Measurements from ENCODE around the gene ARID1B.

ARID1B gene

GRCh38 chr6:157143890-157144798 lies 367.0 kb downstream of the ARID1B start:
- no peak overlapping the region for H3K4ac ChIP-seq (ENCODE audit: low read length)
- H2AK5ac ChIP-seq (ENCODE audit: low read depth, low read length), result no peak overlapping the region
- no peaks in the 10 kb centered on the region for H3K9me3 ChIP-seq (replicated peaks in 1 of 2; ENCODE audit: control insufficient read depth in 2 of 2, insufficient read depth in 1 of 2, low read depth in 1 of 2, low read length in 2 of 2)
- H2BK120ac ChIP-seq (ENCODE audit: low read depth, low read length), result no peak overlapping the region
- no CpG with 5 or more reads among the region's 17 CpGs for WGBS, 2 donors (ENCODE audit: extremely low coverage in 2 of 2, insufficient read length in 2 of 2, insufficient replicate concordance in 1 of 2)
- H3K36me3 ChIP-seq (replicated peaks in 1 of 2; ENCODE audit: control insufficient read depth in 2 of 2, insufficient read depth in 2 of 2, low read length in 2 of 2), result peaks cover 8 to 34% of the 10 kb centered on the region in 2 donors
- no peak overlapping the region for H2BK12ac ChIP-seq (ENCODE audit: low read length)
- H3K79me1 ChIP-seq (ENCODE audit: low read depth, low read length), result no peaks in the 10 kb centered on the region
- H2AFZ ChIP-seq (ENCODE audit: low read length), result no peak overlapping the region
- H3K4me2 ChIP-seq (ENCODE audit: insufficient read depth, low read length, poor library complexity, severe bottlenecking), result no peak overlapping the region
- H4K91ac ChIP-seq (ENCODE audit: low read depth, low read length, poor library complexity), result no peak overlapping the region
- H3K14ac ChIP-seq (ENCODE audit: low read length), result no peak overlapping the region
- no peak overlapping the region for H4K8ac ChIP-seq (ENCODE audit: low read depth, low read length)
- H3K9ac ChIP-seq (ENCODE audit: low read depth, low read length, poor library complexity), result no peak overlapping the region
- no peak for DNase-seq (ENCODE audit: low spot score)
- no peak overlapping the region for H3K23ac ChIP-seq (ENCODE audit: low read depth, low read length, poor library complexity)
- no peak overlapping the region for H2BK5ac ChIP-seq (ENCODE audit: low read length)
- H3K27ac ChIP-seq (replicated peaks; ENCODE audit: low read length), result peak overlapping the region; percentile 82
- no peak overlapping the region for H3K4me3 ChIP-seq (ENCODE audit: low read length in 2 of 2)
- H2BK15ac ChIP-seq (ENCODE audit: low read length), result no peak overlapping the region
- peak overlapping the region; percentile 30 for H3K18ac ChIP-seq (ENCODE audit: low read length)
- H3K27me3 ChIP-seq (ENCODE audit: control insufficient read depth in 3 of 3, insufficient read depth in 3 of 3, low read depth in 1 of 3, low read length in 3 of 3), result no peaks in the 10 kb centered on the region
- peaks cover 5 to 32% of the 10 kb centered on the region in 2 donors for H3K4me1 ChIP-seq (ENCODE audit: control insufficient read depth in 2 of 2, insufficient read depth in 1 of 2, low read depth in 1 of 2, low read length in 2 of 2)

GRCh38 chr6:157144859-157145568 lies 367.8 kb downstream of the ARID1B start:
- H2AK5ac ChIP-seq (ENCODE audit: low read depth, low read length), result peak overlapping the region; percentile 15
- H3K27me3 ChIP-seq (ENCODE audit: control insufficient read depth in 3 of 3, insufficient read depth in 3 of 3, low read depth in 1 of 3, low read length in 3 of 3), result no peaks in the 10 kb centered on the region
- H3K4me1 ChIP-seq (ENCODE audit: control insufficient read depth in 2 of 2, insufficient read depth in 1 of 2, low read depth in 1 of 2, low read length in 2 of 2), result peaks cover 8 to 32% of the 10 kb centered on the region in 2 donors
- no CpG with 5 or more reads among the region's 19 CpGs for WGBS, 2 donors (ENCODE audit: extremely low coverage in 2 of 2, insufficient read length in 2 of 2, insufficient replicate concordance in 1 of 2)
- H3K79me1 ChIP-seq (ENCODE audit: low read depth, low read length), result no peaks in the 10 kb centered on the region
- H4K8ac ChIP-seq (ENCODE audit: low read depth, low read length), result no peak overlapping the region
- no peak for DNase-seq (ENCODE audit: low spot score)
- no peak overlapping the region for H3K4ac ChIP-seq (ENCODE audit: low read length)
- H2BK12ac ChIP-seq (ENCODE audit: low read length), result peak overlapping the region; percentile 85
- peak overlapping the region; percentile 42 for H2BK15ac ChIP-seq (ENCODE audit: low read length)
- peak overlapping the region; percentile 36 for H3K9ac ChIP-seq (ENCODE audit: low read depth, low read length, poor library complexity)
- H3K4me2 ChIP-seq (ENCODE audit: insufficient read depth, low read length, poor library complexity, severe bottlenecking), result no peak overlapping the region
- H2BK120ac ChIP-seq (ENCODE audit: low read depth, low read length), result no peak overlapping the region
- H3K9me3 ChIP-seq (replicated peaks in 1 of 2; ENCODE audit: control insufficient read depth in 2 of 2, insufficient read depth in 1 of 2, low read depth in 1 of 2, low read length in 2 of 2), result no peaks in the 10 kb centered on the region
- H3K14ac ChIP-seq (ENCODE audit: low read length), result no peak overlapping the region
- H2AFZ ChIP-seq (ENCODE audit: low read length), result no peak overlapping the region
- H4K91ac ChIP-seq (ENCODE audit: low read depth, low read length, poor library complexity), result no peak overlapping the region
- no peak overlapping the region for H3K4me3 ChIP-seq (ENCODE audit: low read length in 2 of 2)
- H2BK5ac ChIP-seq (ENCODE audit: low read length), result peak overlapping the region; percentile 40
- peak overlapping the region; percentile 61 for H3K27ac ChIP-seq (replicated peaks; ENCODE audit: low read length)
- H3K36me3 ChIP-seq (replicated peaks in 1 of 2; ENCODE audit: control insufficient read depth in 2 of 2, insufficient read depth in 2 of 2, low read length in 2 of 2), result peaks cover 8 to 41% of the 10 kb centered on the region in 2 donors
- peak overlapping the region; percentile 39 for H3K23ac ChIP-seq (ENCODE audit: low read depth, low read length, poor library complexity)
- peak overlapping the region; percentile 82 for H3K18ac ChIP-seq (ENCODE audit: low read length)

GRCh38 chr6:157145656-157146285 lies 368.6 kb downstream of the ARID1B start:
- peaks cover 7 to 44% of the 10 kb centered on the region in 2 donors for H3K36me3 ChIP-seq (replicated peaks in 1 of 2; ENCODE audit: control insufficient read depth in 2 of 2, insufficient read depth in 2 of 2, low read length in 2 of 2)
- H2BK15ac ChIP-seq (ENCODE audit: low read length), result no peak overlapping the region
- H3K4me3 ChIP-seq (ENCODE audit: low read length in 2 of 2), result no peak overlapping the region
- DNase-seq (ENCODE audit: low spot score), result no peak
- H4K8ac ChIP-seq (ENCODE audit: low read depth, low read length), result no peak overlapping the region
- WGBS, 2 donors (ENCODE audit: extremely low coverage in 2 of 2, insufficient read length in 2 of 2, insufficient replicate concordance in 1 of 2), result no CpG with 5 or more reads among the region's 6 CpGs
- no peak overlapping the region for H3K23ac ChIP-seq (ENCODE audit: low read depth, low read length, poor library complexity)
- H3K18ac ChIP-seq (ENCODE audit: low read length), result no peak overlapping the region
- H3K14ac ChIP-seq (ENCODE audit: low read length), result no peak overlapping the region
- no peak overlapping the region for H2BK5ac ChIP-seq (ENCODE audit: low read length)
- H3K4me1 ChIP-seq (ENCODE audit: control insufficient read depth in 2 of 2, insufficient read depth in 1 of 2, low read depth in 1 of 2, low read length in 2 of 2), result peaks cover 8 to 32% of the 10 kb centered on the region in 2 donors
- H2AK5ac ChIP-seq (ENCODE audit: low read depth, low read length), result no peak overlapping the region
- no peak overlapping the region for H2BK12ac ChIP-seq (ENCODE audit: low read length)
- no peaks in the 10 kb centered on the region for H3K9me3 ChIP-seq (replicated peaks in 1 of 2; ENCODE audit: control insufficient read depth in 2 of 2, insufficient read depth in 1 of 2, low read depth in 1 of 2, low read length in 2 of 2)
- H2BK120ac ChIP-seq (ENCODE audit: low read depth, low read length), result no peak overlapping the region
- no peaks in the 10 kb centered on the region for H3K79me1 ChIP-seq (ENCODE audit: low read depth, low read length)
- no peak overlapping the region for H3K4ac ChIP-seq (ENCODE audit: low read length)
- H3K27ac ChIP-seq (replicated peaks; ENCODE audit: low read length), result peak overlapping the region; percentile 44
- no peak overlapping the region for H2AFZ ChIP-seq (ENCODE audit: low read length)
- H3K9ac ChIP-seq (ENCODE audit: low read depth, low read length, poor library complexity), result no peak overlapping the region
- H3K4me2 ChIP-seq (ENCODE audit: insufficient read depth, low read length, poor library complexity, severe bottlenecking), result no peak overlapping the region
- H3K27me3 ChIP-seq (ENCODE audit: control insufficient read depth in 3 of 3, insufficient read depth in 3 of 3, low read depth in 1 of 3, low read length in 3 of 3), result no peaks in the 10 kb centered on the region
- no peak overlapping the region for H4K91ac ChIP-seq (ENCODE audit: low read depth, low read length, poor library complexity)
